ENCODE results near the gene SLC35F3.

Gene SLC35F3

GRCh38 chr1:233994112-233994511, 89.6 kb downstream of the SLC35F3 start:
- Histone ChIP-seq H3K9ac (ENCODE audit: low read length) (no peak overlapping the region), H3K4me1 (ENCODE audit: control insufficient read depth, insufficient read depth, low read length) (no peaks in the 10 kb centered on the region), H3K27me3 (ENCODE audit: control insufficient read depth, insufficient read depth, low read length) (no peaks in the 10 kb centered on the region), H3K4me3 (ENCODE audit: low read depth, low read length) (no peak overlapping the region), H3K27ac (ENCODE audit: low read depth, low read length) (no peak overlapping the region), H3K36me3 (ENCODE audit: control insufficient read depth, insufficient read depth, low read length) (no peaks in the 10 kb centered on the region), H3K9me3 (ENCODE audit: control insufficient read depth, insufficient read depth, low read depth, low read length) (no peaks in the 10 kb centered on the region)

- Histone ChIP-seq H3K4me3 (ENCODE audit: low read depth, low read length) (no peak overlapping the region), H3K27ac (ENCODE audit: low read depth, low read length) (no peak overlapping the region), H3K9me3 (ENCODE audit: control insufficient read depth, insufficient read depth, low read depth, low read length) (no peaks in the 10 kb centered on the region), H3K4me1 (ENCODE audit: control insufficient read depth, insufficient read depth, low read length) (peaks cover 10% of the 10 kb centered on the region), H3K27me3 (ENCODE audit: control insufficient read depth, insufficient read depth, low read length) (no peaks in the 10 kb centered on the region), H3K36me3 (ENCODE audit: control insufficient read depth, insufficient read depth, low read length) (no peaks in the 10 kb centered on the region), H3K9ac (ENCODE audit: low read length) (no peak overlapping the region)
Observed at GRCh38 chr1:233998456-233998855, 94.0 kb downstream of the SLC35F3 start.

- Histone ChIP-seq H3K27me3 (ENCODE audit: control insufficient read depth, insufficient read depth, low read length) (no peaks in the 10 kb centered on the region), H3K9me3 (ENCODE audit: control insufficient read depth, insufficient read depth, low read depth, low read length) (no peaks in the 10 kb centered on the region), H3K4me1 (ENCODE audit: control insufficient read depth, insufficient read depth, low read length) (peaks cover 10% of the 10 kb centered on the region), H3K4me3 (ENCODE audit: low read depth, low read length) (no peak overlapping the region), H3K27ac (ENCODE audit: low read depth, low read length) (no peak overlapping the region), H3K9ac (ENCODE audit: low read length) (no peak overlapping the region), H3K36me3 (ENCODE audit: control insufficient read depth, insufficient read depth, low read length) (no peaks in the 10 kb centered on the region)
Observed at GRCh38 chr1:233998891-233999290, 94.4 kb downstream of the SLC35F3 start.

- Histone ChIP-seq H3K4me3 (ENCODE audit: low read depth, low read length) (no peak overlapping the region), H3K36me3 (ENCODE audit: control insufficient read depth, insufficient read depth, low read length) (no peaks in the 10 kb centered on the region), H3K27me3 (ENCODE audit: control insufficient read depth, insufficient read depth, low read length) (no peaks in the 10 kb centered on the region; the same call in 1 of the 2 replicates), H3K27ac (ENCODE audit: low read depth, low read length) (no peak overlapping the region), H3K4me1 (ENCODE audit: control insufficient read depth, insufficient read depth, low read length) (peaks cover 14% of the 10 kb centered on the region), H3K9ac (ENCODE audit: low read length) (no peak overlapping the region), H3K9me3 (ENCODE audit: control insufficient read depth, insufficient read depth, low read depth, low read length) (no peaks in the 10 kb centered on the region)
Observed at GRCh38 chr1:234000557-234001041, 96.1 kb downstream of the SLC35F3 start.

- Histone ChIP-seq H3K4me3 (ENCODE audit: low read depth, low read length) (no peak overlapping the region), H3K9me3 (ENCODE audit: control insufficient read depth, insufficient read depth, low read depth, low read length) (no peaks in the 10 kb centered on the region), H3K27ac (ENCODE audit: low read depth, low read length) (no peak overlapping the region), H3K36me3 (ENCODE audit: control insufficient read depth, insufficient read depth, low read length) (no peaks in the 10 kb centered on the region), H3K9ac (ENCODE audit: low read length) (no peak overlapping the region), H3K27me3 (ENCODE audit: control insufficient read depth, insufficient read depth, low read length) (no peaks in the 10 kb centered on the region; the same call in 1 of the 2 replicates), H3K4me1 (ENCODE audit: control insufficient read depth, insufficient read depth, low read length) (peaks cover 18% of the 10 kb centered on the region)
Observed at GRCh38 chr1:234001817-234002216, 97.3 kb downstream of the SLC35F3 start.

- no peak overlapping the region for H3K9ac ChIP-seq (ENCODE audit: low read length)
- no peak overlapping the region for H3K4me3 ChIP-seq (ENCODE audit: low read depth, low read length)
- H3K4me1 ChIP-seq (ENCODE audit: control insufficient read depth, insufficient read depth, low read length): peaks cover 18% of the 10 kb centered on the region
- H3K27me3 ChIP-seq (ENCODE audit: control insufficient read depth, insufficient read depth, low read length): no peaks in the 10 kb centered on the region; the same call in 1 of the 2 replicates
- H3K9me3 ChIP-seq (ENCODE audit: control insufficient read depth, insufficient read depth, low read depth, low read length): 0 out of 2 replicates have a peak, but pooled peaks cover 3% of the 10 kb centered on the region
- H3K36me3 ChIP-seq (ENCODE audit: control insufficient read depth, insufficient read depth, low read length): no peaks in the 10 kb centered on the region
- no peak overlapping the region for H3K27ac ChIP-seq (ENCODE audit: low read depth, low read length)
Observed at GRCh38 chr1:234004591-234004990, 100.1 kb downstream of the SLC35F3 start.

- no peaks in the 10 kb centered on the region; the same call in 1 of the 2 replicates for H3K27me3 ChIP-seq (ENCODE audit: control insufficient read depth, insufficient read depth, low read length)
- no peak overlapping the region for H3K4me3 ChIP-seq (ENCODE audit: low read depth, low read length)
- H3K36me3 ChIP-seq (ENCODE audit: control insufficient read depth, insufficient read depth, low read length): no peaks in the 10 kb centered on the region
- H3K9ac ChIP-seq (ENCODE audit: low read length): no peak overlapping the region
- H3K27ac ChIP-seq (ENCODE audit: low read depth, low read length): no peak overlapping the region
- H3K4me1 ChIP-seq (ENCODE audit: control insufficient read depth, insufficient read depth, low read length): peaks cover 8% of the 10 kb centered on the region
- 0 out of 2 replicates have a peak, but pooled peaks cover 4% of the 10 kb centered on the region for H3K9me3 ChIP-seq (ENCODE audit: control insufficient read depth, insufficient read depth, low read depth, low read length)
Observed at GRCh38 chr1:234007684-234008083, 103.2 kb downstream of the SLC35F3 start.

- 0 out of 2 replicates have a peak, but pooled peaks cover 4% of the 10 kb centered on the region for H3K9me3 ChIP-seq (ENCODE audit: control insufficient read depth, insufficient read depth, low read depth, low read length)
- no peak overlapping the region for H3K9ac ChIP-seq (ENCODE audit: low read length)
- peaks cover 8% of the 10 kb centered on the region for H3K4me1 ChIP-seq (ENCODE audit: control insufficient read depth, insufficient read depth, low read length)
- no peak overlapping the region for H3K27ac ChIP-seq (ENCODE audit: low read depth, low read length)
- H3K36me3 ChIP-seq (ENCODE audit: control insufficient read depth, insufficient read depth, low read length): no peaks in the 10 kb centered on the region
- H3K27me3 ChIP-seq (ENCODE audit: control insufficient read depth, insufficient read depth, low read length): no peaks in the 10 kb centered on the region; the same call in 1 of the 2 replicates
- no peak overlapping the region for H3K4me3 ChIP-seq (ENCODE audit: low read depth, low read length)
Observed at GRCh38 chr1:234008591-234008990, 104.1 kb downstream of the SLC35F3 start.

- Histone ChIP-seq H3K36me3 (ENCODE audit: control insufficient read depth, insufficient read depth, low read length) (no peaks in the 10 kb centered on the region), H3K9ac (ENCODE audit: low read length) (no peak overlapping the region), H3K4me3 (ENCODE audit: low read depth, low read length) (no peak overlapping the region), H3K9me3 (ENCODE audit: control insufficient read depth, insufficient read depth, low read depth, low read length) (0 out of 2 replicates have a peak, but pooled peaks cover 4% of the 10 kb centered on the region), H3K27ac (ENCODE audit: low read depth, low read length) (no peak overlapping the region), H3K27me3 (ENCODE audit: control insufficient read depth, insufficient read depth, low read length) (no peaks in the 10 kb centered on the region; the same call in 1 of the 2 replicates), H3K4me1 (ENCODE audit: control insufficient read depth, insufficient read depth, low read length) (peaks cover 8% of the 10 kb centered on the region)
Observed at GRCh38 chr1:234009668-234010067, 105.2 kb downstream of the SLC35F3 start.

- Histone ChIP-seq H3K4me1 (ENCODE audit: control insufficient read depth, insufficient read depth, low read length) (no peaks in the 10 kb centered on the region), H3K27me3 (ENCODE audit: control insufficient read depth, insufficient read depth, low read length) (no peaks in the 10 kb centered on the region), H3K9me3 (ENCODE audit: control insufficient read depth, insufficient read depth, low read depth, low read length) (0 out of 2 replicates have a peak, but pooled peaks cover 4% of the 10 kb centered on the region), H3K27ac (ENCODE audit: low read depth, low read length) (no peak overlapping the region), H3K4me3 (ENCODE audit: low read depth, low read length) (no peak overlapping the region), H3K9ac (ENCODE audit: low read length) (no peak overlapping the region), H3K36me3 (ENCODE audit: control insufficient read depth, insufficient read depth, low read length) (no peaks in the 10 kb centered on the region)
Observed at GRCh38 chr1:234014208-234014607, 109.7 kb downstream of the SLC35F3 start.

- H3K27me3 ChIP-seq (ENCODE audit: control insufficient read depth, insufficient read depth, low read length): no peaks in the 10 kb centered on the region
- no peak overlapping the region for H3K9ac ChIP-seq (ENCODE audit: low read length)
- no peak overlapping the region for H3K27ac ChIP-seq (ENCODE audit: low read depth, low read length)
- no peaks in the 10 kb centered on the region for H3K36me3 ChIP-seq (ENCODE audit: control insufficient read depth, insufficient read depth, low read length)
- no peaks in the 10 kb centered on the region for H3K4me1 ChIP-seq (ENCODE audit: control insufficient read depth, insufficient read depth, low read length)
- no peak overlapping the region for H3K4me3 ChIP-seq (ENCODE audit: low read depth, low read length)
- no peaks in the 10 kb centered on the region for H3K9me3 ChIP-seq (ENCODE audit: control insufficient read depth, insufficient read depth, low read depth, low read length)
Observed at GRCh38 chr1:234018816-234019215, 114.3 kb downstream of the SLC35F3 start.
